Psoas muscle (tissue), 8 donors: ENCODE measurements around the gene LRRC8C. TPM values are rescaled to one million over a fixed set of nuclear protein-coding genes. Genes with fewer than 3 reads are reported as not detected.

Experiments
- ATAC-seq, 4 donors: fragments of 200-7000 bp; cut with Tn5 transposase; one replicate each; pipeline ENCODE4 v1.9.1; 2020; ENCODE audit warnings: moderate library complexity in 3 of 4, mild to moderate bottlenecking in 2 of 4
- DNase-seq, 2 donors: peaks; one replicate each; pipeline ENCODE4 v3.0.0-alpha.2; 2020
- H3K27ac ChIP-seq: fragments of 200-600 bp; one replicate; pipeline ENCODE4 v1.8.0; 2022
- H3K27me3 ChIP-seq, 3 donors: fragments of 200-600 bp in 1 of 3; one replicate each; pipeline versions ENCODE4 v1.6.1 to v1.8.0; 2013 to 2022; ENCODE audit warnings: low read length in 2 of 3, mild to moderate bottlenecking in 2 of 3, moderate library complexity in 1 of 3; ENCODE audit not compliant: insufficient read depth in 3 of 3
- H3K36me3 ChIP-seq, 2 donors: fragments of 200-600 bp in 1 of 2; one replicate each; pipeline versions ENCODE4 v1.6.1 to v1.8.0; 2013 to 2022; ENCODE audit warnings: low read depth in 1 of 2, mild to moderate bottlenecking in 1 of 2, moderate library complexity in 1 of 2; ENCODE audit not compliant: insufficient read depth in 1 of 2
- H3K4me1 ChIP-seq: fragments of 200-600 bp; one replicate; pipeline ENCODE4 v1.8.0; 2022
- H3K4me3 ChIP-seq: fragments of 200-600 bp; one replicate; pipeline ENCODE4 v1.8.0; 2022; ENCODE audit warnings: mild to moderate bottlenecking
- H3K9me3 ChIP-seq: fragments of 200-600 bp; one replicate; pipeline ENCODE4 v1.8.0; 2022
- WGBS, 3 donors: extraction: QIAGEN DNeasy Blood & Tissue Kit; methylation state at CpG; one replicate each; pipeline versions ENCODE4 v1.1.6 to v1.1.7; 2013; 5-methylcytosine and 5-hydroxymethylcytosine counted together
- intact Hi-C, 2 donors: fragments of 100-400 bp; cut with DNase I; formaldehyde crosslinking; loops; one replicate each; pipeline versions ENCODE4 v1.11.0 to v1.14.2; 2022
- polyA plus RNA-seq, 3 donors: library from polyadenylated mRNA; stranded (reverse); fragments of 200-250 nt; gene quantifications; one replicate each; pipeline ENCODE4 v1.2.3, GENCODE V29; 2013
- total RNA-seq, 4 donors: library from RNA; stranded (reverse); fragmentation: NEBNext Ultra II Directional in 2 of 4; extraction: Animal tissue kit (Norgen Biotek cat#: 25700) in 2 of 4; gene quantifications; one replicate each; pipeline versions ENCODE4 v1.2.1 to v1.2.4, GENCODE V29; 2021 to 2023
- TF ChIP-seq, protein P1 (sequence below): fragments of 200-600 bp; IDR thresholded peaks from one replicate; pipeline ENCODE4 v1.8.0; 2022; ENCODE audit warnings: antibody characterized with exemption
- donor health status: healthy with polysubstance abuse.
- donor health status: DM: no; HTN: no; CAD: no; lungs with moderate emphysema.
- donor health status: Bipolar disorder and iron deficiency.
- donor health status: healthy.
- donor health status: DM: yes; HTN: yes; CAD: no.
- donor health status: DM: no; HTN: no; CAD: no.
- donor health status: DM: no; HTN: no; CAD: no.
- donor health status: DM: yes; HTN: yes; CAD: no.

Gene LRRC8C
- total and polyA plus RNA-seq, 7 donors: 1.4 to 4.1 (median 2.8) TPM

DNA sequence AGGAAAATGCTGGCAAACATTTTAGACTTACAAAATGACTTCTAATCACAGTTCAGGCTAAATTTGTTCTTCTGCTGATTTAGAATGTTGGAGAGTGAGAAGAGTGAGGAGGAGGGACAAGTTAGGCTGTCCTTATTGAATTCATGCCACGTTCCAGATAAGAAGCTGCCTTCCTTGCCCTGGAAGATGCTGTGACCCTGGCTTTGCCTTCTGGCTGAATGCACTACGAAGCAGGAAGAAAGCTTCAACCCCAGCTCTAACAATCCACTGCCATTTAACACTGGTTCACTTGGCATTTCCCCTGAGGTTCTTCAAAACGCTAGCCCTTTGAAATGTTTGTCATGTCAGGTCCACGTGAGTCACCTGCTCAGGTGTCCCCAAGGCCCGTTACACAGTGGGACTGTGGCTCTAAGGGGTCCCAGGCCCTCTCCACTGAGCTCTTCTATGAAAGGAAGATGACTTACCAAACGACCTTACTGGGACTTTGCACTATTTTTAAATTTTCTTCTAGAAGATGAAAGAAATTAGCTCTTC lies 30.0 kb upstream of the LRRC8C start:
- H3K27me3 ChIP-seq: no peaks in the 10 kb centered on the region
- TF ChIP-seq, protein P1, sequence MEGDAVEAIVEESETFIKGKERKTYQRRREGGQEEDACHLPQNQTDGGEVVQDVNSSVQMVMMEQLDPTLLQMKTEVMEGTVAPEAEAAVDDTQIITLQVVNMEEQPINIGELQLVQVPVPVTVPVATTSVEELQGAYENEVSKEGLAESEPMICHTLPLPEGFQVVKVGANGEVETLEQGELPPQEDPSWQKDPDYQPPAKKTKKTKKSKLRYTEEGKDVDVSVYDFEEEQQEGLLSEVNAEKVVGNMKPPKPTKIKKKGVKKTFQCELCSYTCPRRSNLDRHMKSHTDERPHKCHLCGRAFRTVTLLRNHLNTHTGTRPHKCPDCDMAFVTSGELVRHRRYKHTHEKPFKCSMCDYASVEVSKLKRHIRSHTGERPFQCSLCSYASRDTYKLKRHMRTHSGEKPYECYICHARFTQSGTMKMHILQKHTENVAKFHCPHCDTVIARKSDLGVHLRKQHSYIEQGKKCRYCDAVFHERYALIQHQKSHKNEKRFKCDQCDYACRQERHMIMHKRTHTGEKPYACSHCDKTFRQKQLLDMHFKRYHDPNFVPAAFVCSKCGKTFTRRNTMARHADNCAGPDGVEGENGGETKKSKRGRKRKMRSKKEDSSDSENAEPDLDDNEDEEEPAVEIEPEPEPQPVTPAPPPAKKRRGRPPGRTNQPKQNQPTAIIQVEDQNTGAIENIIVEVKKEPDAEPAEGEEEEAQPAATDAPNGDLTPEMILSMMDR: no peak
- no peak overlapping the region for H3K4me3 ChIP-seq
- WGBS, 3 donors: 70 to 72% (median 70%) methylated on average over 6 of the region's 6 CpGs
- intact Hi-C loops: loop anchor here in 1 of 2 donors (5.0 kb wide), 1 partner anchor 159 kb away; no protein-coding TSS in a partner anchor
- DNase-seq (no peak), ATAC-seq (no peak)
- no peaks in the 10 kb centered on the region for H3K9me3 ChIP-seq
- no peak overlapping the region for H3K27ac ChIP-seq
- no peaks in the 10 kb centered on the region for H3K36me3 ChIP-seq
- H3K4me1 ChIP-seq: peaks cover 4% of the 10 kb centered on the region

DNA sequence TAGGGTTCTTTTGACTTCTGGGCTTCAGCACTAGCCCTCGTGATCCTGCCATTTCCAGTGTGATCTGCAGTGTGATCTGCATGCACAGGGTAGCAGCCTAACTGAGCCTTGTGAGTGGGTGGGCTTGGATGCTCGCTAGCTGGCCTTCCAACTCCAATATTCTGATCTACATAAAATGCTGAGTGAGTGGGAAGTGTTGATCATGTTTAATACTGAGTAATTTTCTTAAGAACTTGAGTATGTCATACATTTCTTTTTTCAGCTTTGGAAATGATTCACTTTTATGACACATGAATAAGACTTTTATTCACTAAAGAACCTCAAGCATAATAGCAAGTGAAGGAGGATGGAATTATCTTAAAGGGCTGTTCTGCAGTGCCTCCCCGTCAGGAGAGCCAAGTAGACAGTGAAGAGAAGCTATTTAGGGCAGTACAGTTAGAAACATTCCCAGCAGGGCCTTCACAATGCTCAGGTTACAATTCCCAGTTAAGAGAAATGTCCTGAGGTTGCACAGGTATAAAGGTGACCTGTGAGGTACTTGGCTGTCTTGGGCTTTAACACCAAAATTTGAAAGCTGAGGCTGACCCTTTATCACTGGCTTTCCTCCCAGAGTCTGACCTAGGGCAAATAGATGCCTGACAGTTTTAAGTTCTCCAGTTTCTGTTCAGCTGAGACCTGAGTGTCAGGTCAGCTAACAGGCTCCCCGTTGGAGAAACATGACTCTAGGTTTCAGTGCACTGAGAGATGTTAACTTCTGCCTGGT lies 29.1 kb upstream of the LRRC8C start:
- DNase-seq (no peak), ATAC-seq (peak; percentile 35 to 50 (median 40))
- no peaks in the 10 kb centered on the region for H3K36me3 ChIP-seq
- no peaks in the 10 kb centered on the region for H3K9me3 ChIP-seq
- H3K4me3 ChIP-seq: no peak overlapping the region
- WGBS, 3 donors: 40 to 58% (median 50%) methylated on average over 4 of the region's 4 CpGs
- no peak overlapping the region for H3K27ac ChIP-seq
- TF ChIP-seq, protein P1: no peak
- no peaks in the 10 kb centered on the region for H3K27me3 ChIP-seq
- intact Hi-C loops: loop anchor here in 1 of 2 donors (5.0 kb wide), 1 partner anchor 158 kb away; no protein-coding TSS in a partner anchor
- peaks cover 4% of the 10 kb centered on the region for H3K4me1 ChIP-seq

DNA sequence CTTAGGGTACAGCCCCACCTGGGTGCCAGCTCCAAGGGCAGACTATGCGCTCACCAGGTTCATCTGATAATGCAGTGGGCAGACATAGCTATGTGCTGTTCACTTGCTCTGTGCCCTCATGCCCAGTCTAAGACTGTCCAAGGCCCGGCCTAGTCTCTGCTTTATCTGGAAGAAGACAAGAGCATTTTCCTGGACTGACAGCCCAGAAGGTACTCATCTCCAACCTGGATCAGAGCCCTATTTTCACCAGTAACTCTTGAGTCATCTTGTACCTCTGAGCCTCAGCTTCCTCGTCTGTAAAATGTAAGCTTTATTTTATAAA lies 28.5 kb upstream of the LRRC8C start:
- Histone ChIP-seq H3K27ac (no peak overlapping the region), H3K27me3 (no peaks in the 10 kb centered on the region), H3K9me3 (no peaks in the 10 kb centered on the region), H3K4me3 (no peak overlapping the region), H3K36me3 (no peaks in the 10 kb centered on the region), H3K4me1 (peaks cover 4% of the 10 kb centered on the region)
- ATAC-seq (peak; percentile 15 to 40 (median 26)), DNase-seq (no peak)
- 45 to 91% (median 49%) methylated on average over 3 of the region's 3 CpGs for WGBS, 3 donors
- intact Hi-C loops: loop anchor here in 1 of 2 donors (5.0 kb wide), 1 partner anchor 158 kb away; no protein-coding TSS in a partner anchor
- TF ChIP-seq, protein P1: no peak

DNA sequence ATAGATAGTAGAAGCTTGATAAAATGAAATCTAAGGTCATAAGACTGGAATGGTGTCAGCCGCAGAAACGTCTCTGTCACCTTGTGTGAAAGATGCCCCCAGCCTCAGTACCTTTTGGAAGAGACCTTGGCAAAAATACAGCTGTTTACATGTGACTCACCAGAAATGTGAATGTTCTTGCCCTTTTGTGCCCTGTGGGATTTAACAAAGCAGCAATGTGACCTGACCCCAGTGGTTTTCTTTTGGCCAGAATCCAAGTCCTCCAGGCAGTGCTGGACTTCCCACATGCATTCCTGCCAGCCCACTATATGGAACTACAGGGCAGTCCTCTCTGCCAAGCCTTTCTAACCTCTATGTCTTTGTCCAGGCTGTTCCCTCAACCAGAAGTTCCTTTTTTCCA lies 27.2 kb upstream of the LRRC8C start:
- DNase-seq: no peak
- Histone ChIP-seq H3K27ac (no peak overlapping the region), H3K9me3 (no peaks in the 10 kb centered on the region), H3K27me3 (no peaks in the 10 kb centered on the region), H3K4me3 (no peak overlapping the region), H3K36me3 (no peaks in the 10 kb centered on the region), H3K4me1 (peaks cover 4% of the 10 kb centered on the region)
- intact Hi-C loops: no loop called here
- WGBS, 3 donors: 64 to 81% (median 69%) methylated on average over 2 of the region's 2 CpGs
- TF ChIP-seq, protein P1: no peak
- no peak for ATAC-seq
